Naive thymus-derived CD4-positive, alpha-beta T cell (primary cell): Measurements from ENCODE around the gene CCSER1. TPM values are rescaled to one million over a fixed set of nuclear protein-coding genes. Genes with fewer than 3 reads are reported as not detected.
"Not testable (repeated sequence)": the region's sequence is repeated elsewhere in the genome, so short reads cannot be mapped to it uniquely, and the experiment has no call there.

Experiments
- ATAC-seq: fragments of 150-1000 bp; cut with Tn5 transposase; 2 replicates; pipeline ENCODE4 v1.10.0; 2021; ENCODE audit warnings: mild to moderate bottlenecking, moderate library complexity
- CTCF ChIA-PET: fragments of 350-600 bp; sonication (Branson Sonifier 250); formaldehyde crosslinking; loops from one replicate; lab custom pipeline; 2021; ENCODE audit warnings: antibody characterized with exemption; lab: Charles Lee
- POLR2A ChIA-PET: fragments of 350-600 bp; sonication (Branson Sonifier 250); formaldehyde crosslinking; loops from one replicate; lab custom pipeline; 2021; ENCODE audit warnings: antibody characterized with exemption, inconsistent platforms; lab: Charles Lee
- DNase-seq, 9 donors: peaks; one replicate each; pipeline versions ENCODE4 v3.0.0 to v3.0.0-alpha.2; 2020 to 2022; ENCODE audit warnings: mixed read lengths in 1 of 9
- H3K27ac ChIP-seq: one replicate; pipeline ENCODE4 v1.7.0; 2013; ENCODE audit warnings: mild to moderate bottlenecking, low read depth, low read length, moderate library complexity
- H3K27me3 ChIP-seq, 2 donors: one replicate each; pipeline ENCODE4 v1.7.0; 2013; ENCODE audit warnings: low read length in 2 of 2, mild to moderate bottlenecking in 2 of 2, moderate library complexity in 2 of 2; ENCODE audit not compliant: control insufficient read depth in 2 of 2, insufficient read depth in 2 of 2
- H3K36me3 ChIP-seq, 3 experiments: 1 replicate in 2 of 3; 2 replicates in 1 of 3; pipeline ENCODE4 v1.7.0; 2013; ENCODE audit warnings: low read length in 3 of 3, mild to moderate bottlenecking in 3 of 3, moderate library complexity in 1 of 3; ENCODE audit not compliant: insufficient read depth in 3 of 3, control insufficient read depth in 2 of 3
- H3K4me1 ChIP-seq, 2 donors: one replicate each; pipeline ENCODE4 v1.7.0; 2013; ENCODE audit warnings: low read length in 2 of 2, mild to moderate bottlenecking in 2 of 2, moderate library complexity in 1 of 2; ENCODE audit not compliant: control insufficient read depth in 2 of 2, insufficient read depth in 2 of 2
- H3K4me3 ChIP-seq: 2 replicates; pipeline ENCODE4 v1.7.0; 2013; ENCODE audit warnings: mild to moderate bottlenecking, low read length
- H3K9me3 ChIP-seq, 3 experiments: 1 replicate in 2 of 3; 2 replicates in 1 of 3; pipeline ENCODE4 v1.7.0; 2013; ENCODE audit warnings: low read length in 3 of 3; ENCODE audit not compliant: control insufficient read depth in 2 of 3
- H3K27ac Mint-ChIP-seq, 9 donors: one replicate each; pipeline ENCODE4 v1.8.0; 2020 to 2022; ENCODE audit warnings: mixed read lengths in 9 of 9, mild to moderate bottlenecking in 8 of 9, moderate library complexity in 5 of 9, inconsistent platforms in 2 of 9
- H3K27me3 Mint-ChIP-seq, 5 donors: one replicate each; pipeline ENCODE4 v1.8.0; 2021 to 2022; ENCODE audit warnings: mixed read lengths in 5 of 5, mild to moderate bottlenecking in 1 of 5
- H3K36me3 Mint-ChIP-seq, 5 donors: one replicate each; pipeline ENCODE4 v1.8.0; 2020 to 2022; ENCODE audit warnings: mixed read lengths in 5 of 5, mild to moderate bottlenecking in 3 of 5, inconsistent platforms in 1 of 5
- H3K4me1 Mint-ChIP-seq, 7 donors: one replicate each; pipeline ENCODE4 v1.8.0; 2020 to 2022; ENCODE audit warnings: mixed read lengths in 7 of 7, mild to moderate bottlenecking in 3 of 7, inconsistent platforms in 1 of 7
- H3K4me3 Mint-ChIP-seq, 10 donors: one replicate each; pipeline ENCODE4 v1.8.0; 2020 to 2022; ENCODE audit warnings: mild to moderate bottlenecking in 10 of 10, mixed read lengths in 10 of 10, moderate library complexity in 6 of 10, inconsistent platforms in 2 of 10
- H3K9me3 Mint-ChIP-seq, 11 donors: one replicate each; pipeline ENCODE4 v1.8.0; 2020 to 2022; ENCODE audit warnings: mixed read lengths in 11 of 11, mild to moderate bottlenecking in 4 of 11, inconsistent platforms in 1 of 11, moderate library complexity in 1 of 11
- intact Hi-C, 2 donors: fragments of 100-400 bp; cut with micrococcal nuclease; formaldehyde crosslinking; loops; one replicate each; pipeline ENCODE4 v1.15.1; 2023
- polyA plus RNA-seq, 2 donors: library from polyadenylated mRNA; unstranded; fragments of 300-500 nt; fragmentation: Illumina TruSeq; gene quantifications; one replicate each; pipeline ENCODE4 v1.2.3, GENCODE V29; 2021
- total RNA-seq, 6 experiments: library from RNA in 5 of 6; stranded (reverse) in 5 of 6; gene quantifications; 1 replicate in 5 of 6; 2 replicates in 1 of 6; pipeline ENCODE4 v1.2.3 and lab custom pipeline; 2021 to 2026

Gene CCSER1
- total and polyA plus RNA-seq, 7 experiments from 2014 or later = 0.30 to 4.0 (median 1.4) TPM; not detected in 3

GRCh38 chr4:91076147-91076546, 949.0 kb downstream of the CCSER1 start:
- H3K4me3 ChIP-seq = no peak overlapping the region
- intact Hi-C loops = no loop called here
- no peaks in the 10 kb centered on the region for H3K4me1 ChIP-seq
- H3K27ac Mint-ChIP-seq = no peak overlapping the region
- H3K27ac ChIP-seq = no peak overlapping the region
- H3K4me1 Mint-ChIP-seq = no peaks in the 10 kb centered on the region
- ATAC-seq = no peak
- POLR2A ChIA-PET = no interaction called here
- no peaks in the 10 kb centered on the region for H3K36me3 Mint-ChIP-seq
- H3K9me3 ChIP-seq = no peaks in the 10 kb centered on the region
- H3K9me3 Mint-ChIP-seq = peaks cover 5 to 33% (median 14%) of the 10 kb centered on the region in 11 donors
- H3K4me3 Mint-ChIP-seq = no peak overlapping the region
- no peak for DNase-seq
- no peaks in the 10 kb centered on the region for H3K27me3 ChIP-seq
- no peaks in the 10 kb centered on the region for H3K36me3 ChIP-seq
- no peaks in the 10 kb centered on the region for H3K27me3 Mint-ChIP-seq
- CTCF ChIA-PET = no interaction called here

GRCh38 chr4:91085961-91086360, 958.8 kb downstream of the CCSER1 start:
- no peak overlapping the region for H3K27ac ChIP-seq
- Mint-ChIP-seq H3K36me3 (no peaks in the 10 kb centered on the region), H3K27ac (no peak overlapping the region), H3K9me3 (peaks cover 0 to 5% (median 1%) of the 10 kb centered on the region in 11 donors), H3K4me1 (no peaks in the 10 kb centered on the region), H3K4me3 (no peak overlapping the region), H3K27me3 (no peaks in the 10 kb centered on the region)
- H3K4me3 ChIP-seq = no peak overlapping the region
- intact Hi-C loops = no loop called here
- ATAC-seq (no peak), DNase-seq (no peak)
- H3K36me3 ChIP-seq = no peaks in the 10 kb centered on the region
- ChIA-PET POLR2A (no interaction called here), CTCF (no interaction called here)
- H3K9me3 ChIP-seq = no peaks in the 10 kb centered on the region
- H3K4me1 ChIP-seq = no peaks in the 10 kb centered on the region
- no peaks in the 10 kb centered on the region for H3K27me3 ChIP-seq

- no peak overlapping the region for H3K4me3 Mint-ChIP-seq
- no peak overlapping the region for H3K27ac Mint-ChIP-seq
- no peaks in the 10 kb centered on the region for H3K36me3 Mint-ChIP-seq
- no peaks in the 10 kb centered on the region for H3K4me1 Mint-ChIP-seq
- Histone ChIP-seq H3K36me3 (no peaks in the 10 kb centered on the region), H3K27me3 (no peaks in the 10 kb centered on the region), H3K4me3 (no peak overlapping the region), H3K4me1 (no peaks in the 10 kb centered on the region), H3K9me3 (no peaks in the 10 kb centered on the region), H3K27ac (no peak overlapping the region)
- ChIA-PET CTCF (no interaction called here), POLR2A (no interaction called here)
- ATAC-seq (no peak), DNase-seq (no peak)
- H3K27me3 Mint-ChIP-seq = no peaks in the 10 kb centered on the region
- intact Hi-C loops = no loop called here
- peaks cover 0 to 7% (median 1%) of the 10 kb centered on the region in 11 donors for H3K9me3 Mint-ChIP-seq
Measured at GRCh38 chr4:91087743-91088142, 960.5 kb downstream of the CCSER1 start.

GRCh38 chr4:91089178-91089577, 962.0 kb downstream of the CCSER1 start:
- no peak overlapping the region for H3K27ac Mint-ChIP-seq
- Histone ChIP-seq H3K36me3 (no peaks in the 10 kb centered on the region), H3K9me3 (no peaks in the 10 kb centered on the region), H3K27ac (no peak overlapping the region), H3K4me1 (no peaks in the 10 kb centered on the region), H3K27me3 (no peaks in the 10 kb centered on the region), H3K4me3 (no peak overlapping the region)
- ATAC-seq = no peak
- H3K4me1 Mint-ChIP-seq = no peaks in the 10 kb centered on the region
- CTCF ChIA-PET = no interaction called here
- POLR2A ChIA-PET = no interaction called here
- intact Hi-C loops = no loop called here
- no peaks in the 10 kb centered on the region for H3K27me3 Mint-ChIP-seq
- H3K36me3 Mint-ChIP-seq = no peaks in the 10 kb centered on the region
- H3K4me3 Mint-ChIP-seq = no peak overlapping the region
- no peak for DNase-seq
- peaks cover 0 to 7% (median 1%) of the 10 kb centered on the region in 11 donors for H3K9me3 Mint-ChIP-seq

- no peaks in the 10 kb centered on the region for H3K36me3 ChIP-seq
- H3K36me3 Mint-ChIP-seq = no peaks in the 10 kb centered on the region
- H3K27me3 ChIP-seq = no peaks in the 10 kb centered on the region
- no peaks in the 10 kb centered on the region for H3K4me1 ChIP-seq
- no peak overlapping the region for H3K4me3 ChIP-seq
- ATAC-seq = no peak
- ChIA-PET POLR2A (no interaction called here), CTCF (no interaction called here)
- H3K27ac ChIP-seq = no peak overlapping the region
- no peaks in the 10 kb centered on the region for H3K27me3 Mint-ChIP-seq
- H3K4me1 Mint-ChIP-seq = no peaks in the 10 kb centered on the region
- H3K27ac Mint-ChIP-seq = no peak overlapping the region
- DNase-seq = no peak
- no peak overlapping the region for H3K4me3 Mint-ChIP-seq
- H3K9me3 ChIP-seq = no peaks in the 10 kb centered on the region
- intact Hi-C loops = no loop called here
- peaks cover 0 to 15% (median 5%) of the 10 kb centered on the region in 11 donors for H3K9me3 Mint-ChIP-seq
Measured at GRCh38 chr4:91092398-91092980, 965.3 kb downstream of the CCSER1 start.

- H3K36me3 Mint-ChIP-seq, H3K27ac Mint-ChIP-seq, H3K9me3 ChIP-seq, H3K4me3 Mint-ChIP-seq, ATAC-seq, intact Hi-C loops, POLR2A ChIA-PET, H3K27me3 Mint-ChIP-seq, H3K4me1 Mint-ChIP-seq, H3K4me1 ChIP-seq, H3K27ac ChIP-seq, DNase-seq, CTCF ChIA-PET, H3K4me3 ChIP-seq, H3K27me3 ChIP-seq, H3K36me3 ChIP-seq: not testable (repeated sequence)
- peaks cover 0 to 15% (median 5%) of the 10 kb centered on the region in 11 donors for H3K9me3 Mint-ChIP-seq
Measured at GRCh38 chr4:91094220-91094619, 967.0 kb downstream of the CCSER1 start.

GRCh38 chr4:91099666-91100065, 972.5 kb downstream of the CCSER1 start:
- Histone ChIP-seq H3K27ac (no peak overlapping the region), H3K9me3 (no peaks in the 10 kb centered on the region), H3K4me1 (no peaks in the 10 kb centered on the region), H3K4me3 (no peak overlapping the region), H3K27me3 (no peaks in the 10 kb centered on the region), H3K36me3 (no peaks in the 10 kb centered on the region)
- ChIA-PET CTCF (no interaction called here), POLR2A (no interaction called here)
- Mint-ChIP-seq H3K27me3 (no peaks in the 10 kb centered on the region), H3K36me3 (no peaks in the 10 kb centered on the region), H3K4me1 (no peaks in the 10 kb centered on the region), H3K27ac (no peak overlapping the region), H3K4me3 (no peak overlapping the region), H3K9me3 (peaks cover 7 to 29% (median 11%) of the 10 kb centered on the region in 11 donors)
- intact Hi-C loops = no loop called here
- ATAC-seq (no peak), DNase-seq (no peak)
